GM10248 (cell line): ENCODE results near the gene TDRD10.

Experiments used
- CTCF ChIA-PET: fragments of 300-600 bp; sonication (Branson Sonifier 250); formaldehyde crosslinking; extraction: SDS; loops from one replicate; lab custom pipeline; 2021; ENCODE audit warnings: antibody characterized with exemption; lab: Yijun Ruan, JAX
- POLR2A ChIA-PET: fragments of 350-650 bp; sonication (Branson Sonifier 250); formaldehyde crosslinking; extraction: SDS; loops from one replicate; lab custom pipeline; 2020; ENCODE audit warnings: antibody characterized with exemption; lab: Yijun Ruan, JAX
- DNase-seq: peaks from one replicate; pipeline ENCODE4 v3.0.0; 2012; ENCODE audit errors: extremely low spot score
- CTCF ChIP-seq: IDR thresholded peaks from 2 replicates; pipeline ENCODE4 v1.5.1; 2012; ENCODE audit warnings: mild to moderate bottlenecking, low read depth; ENCODE audit errors: extremely low read depth, missing control alignments, control extremely low read depth

The TDRD10 gene

GRCh38 chr1:154468535-154469250 lies 33.3 kb upstream of the TDRD10 start:
- POLR2A ChIA-PET = no interaction called here
- CTCF ChIA-PET = interaction anchor here (1.1 to 5.1 kb wide), 5 partner anchors 11 to 547 kb away, joined by 3 to 43 read pairs (median 5); no protein-coding TSS in a partner anchor

GRCh38 chr1:154469844-154470560 lies 32.0 kb upstream of the TDRD10 start:
- TF ChIP-seq CTCF = no peak
- CTCF ChIA-PET = interaction anchor here (1.0 to 4.3 kb wide), 2 partner anchors 10 to 77 kb away, joined by 3 to 17 read pairs; no protein-coding TSS in a partner anchor
- DNase-seq = no peak
- POLR2A ChIA-PET = no interaction called here

More at GRCh38 chr1:154468535-154469250, 33.3 kb upstream of the TDRD10 start:
- TF ChIP-seq CTCF = no peak
- no peak for DNase-seq

GRCh38 chr1:154471304-154471703 lies 30.7 kb upstream of the TDRD10 start:
- no peak for DNase-seq
- TF ChIP-seq CTCF = no peak
- CTCF ChIA-PET = interaction anchor here (1.3 to 4.3 kb wide), 6 partner anchors 8 to 117 kb away, joined by 3 to 17 read pairs (median 4); no protein-coding TSS in a partner anchor
- POLR2A ChIA-PET = no interaction called here

GRCh38 chr1:154474802-154475201 lies 27.2 kb upstream of the TDRD10 start:
- ChIA-PET CTCF (interaction anchor here (1.3 to 11.7 kb wide), 3 partner anchors 10 to 77 kb away, joined by 3 to 369 read pairs (median 4); partner anchors contain the start of gene UBE2Q1), POLR2A (no interaction called here)
- no peak for TF ChIP-seq CTCF
- DNase-seq = no peak

- no peak for DNase-seq
- ChIA-PET POLR2A (no interaction called here), CTCF (interaction anchor here (11.7 kb wide), 1 partner anchor 75 kb away, joined by 369 read pairs; the partner anchor contains the start of gene UBE2Q1)
- TF ChIP-seq CTCF = no peak
Measured at GRCh38 chr1:154476791-154477190, 25.2 kb upstream of the TDRD10 start.

- no peak for DNase-seq
- CTCF ChIA-PET = interaction anchor here (4.0 to 11.7 kb wide), 4 partner anchors 11 to 142 kb away, joined by 14 to 369 read pairs (median 52); partner anchors contain the start of gene UBE2Q1
- TF ChIP-seq CTCF = no peak
- POLR2A ChIA-PET = no interaction called here
Measured at GRCh38 chr1:154478013-154478412, 24.0 kb upstream of the TDRD10 start.
